ENCODE results near the gene CYP2S1. TPM values are rescaled to one million over a fixed set of nuclear protein-coding genes. Genes with fewer than 3 reads are reported as not detected.

CYP2S1 gene
- total and polyA plus RNA-seq, 9 of the 15 experiments (the other 6 are each of a cell fraction or from before 2014, with no cell fraction given): 0.07 to 1.9 (median 0.41) TPM

DNA sequence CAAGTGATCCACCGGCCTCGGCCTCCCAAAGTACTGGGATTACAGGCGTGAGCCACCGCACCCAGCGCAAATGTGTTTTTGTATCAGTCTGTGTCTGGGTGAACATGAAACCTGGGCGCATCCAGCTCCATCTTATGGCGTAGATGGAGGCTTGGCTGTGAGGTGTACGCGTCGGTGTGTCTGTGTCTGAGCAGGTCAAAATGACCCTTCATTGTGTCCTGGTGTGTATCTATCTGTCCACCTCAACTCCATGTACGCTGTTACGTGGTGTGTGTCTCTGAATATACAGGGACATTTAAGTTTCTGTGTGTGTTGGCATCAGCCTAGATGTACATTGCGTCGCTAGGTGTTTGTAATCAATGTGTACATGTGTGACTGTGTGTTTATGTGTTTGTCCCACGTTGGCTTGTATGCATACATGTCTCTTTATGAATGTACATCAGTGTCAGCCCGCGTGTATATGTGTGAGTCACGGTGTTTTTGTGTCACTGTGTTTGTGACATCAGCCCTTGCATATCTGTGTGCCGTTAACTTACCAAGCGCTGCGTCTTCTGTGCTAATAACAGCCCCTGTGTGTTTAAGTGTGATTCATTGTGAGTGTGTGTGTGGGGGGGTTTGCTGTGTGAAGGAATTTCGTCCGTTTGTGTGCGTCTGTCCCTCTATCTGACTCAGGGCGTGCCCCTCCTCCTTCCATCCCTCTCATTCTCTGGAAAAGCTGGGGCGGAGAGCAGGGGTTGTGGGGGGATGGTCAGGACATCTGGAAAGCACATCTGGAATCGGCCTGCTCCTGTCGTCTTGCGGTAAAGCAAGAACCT is 32.4 kb downstream of the CYP2S1 start (continued):
- TF ChIP-seq HINFP (tag; conservative IDR thresholded peaks at IDR 0.05; ENCODE audit: low read depth) (no peak), ZNF449 (CRISPR knock-in tag; IDR thresholded peaks at IDR 0.05) (no peak), PURB (CRISPR knock-in tag; IDR thresholded peaks at IDR 0.05; ENCODE audit: low read depth) (no peak), MEF2D (tag; conservative IDR thresholded peaks at IDR 0.05; ENCODE audit: low read depth) (no peak), ZFPM2 (CRISPR knock-in tag; IDR thresholded peaks at IDR 0.05) (no peak), ZEB2 (IDR thresholded peaks at IDR 0.05) (0 out of 2 replicates have a peak, but pooled peaks have one; percentile 35), ZBTB26 (CRISPR knock-in tag; IDR thresholded peaks at IDR 0.05) (no peak), FIP1L1 (IDR thresholded peaks at IDR 0.05; ENCODE audit: low read depth, low read length, poor library complexity, severe bottlenecking) (no peak), ZNF146 (CRISPR knock-in tag; IDR thresholded peaks at IDR 0.05; ENCODE audit: unreplicated experiment) (no peak), DNMT1 (IDR thresholded peaks at IDR 0.05) (no peak), IFI16 (CRISPR knock-in tag; IDR thresholded peaks at IDR 0.05) (no peak), NONO (IDR thresholded peaks at IDR 0.05; ENCODE audit: low read depth in 2 of 2, low read length in 1 of 2) (no peak), SETDB1 (IDR thresholded peaks at IDR 0.05; ENCODE audit: low read length) (no peak), HMBOX1 (IDR thresholded peaks at IDR 0.05) (no peak)
- TF ChIP-seq, protein P1, sequence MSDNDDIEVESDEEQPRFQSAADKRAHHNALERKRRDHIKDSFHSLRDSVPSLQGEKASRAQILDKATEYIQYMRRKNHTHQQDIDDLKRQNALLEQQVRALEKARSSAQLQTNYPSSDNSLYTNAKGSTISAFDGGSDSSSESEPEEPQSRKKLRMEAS (CRISPR knock-in tag; IDR thresholded peaks at IDR 0.05): peak; percentile 18; the same call in 1 of the 2 replicates
- TF ChIP-seq, protein P2, sequence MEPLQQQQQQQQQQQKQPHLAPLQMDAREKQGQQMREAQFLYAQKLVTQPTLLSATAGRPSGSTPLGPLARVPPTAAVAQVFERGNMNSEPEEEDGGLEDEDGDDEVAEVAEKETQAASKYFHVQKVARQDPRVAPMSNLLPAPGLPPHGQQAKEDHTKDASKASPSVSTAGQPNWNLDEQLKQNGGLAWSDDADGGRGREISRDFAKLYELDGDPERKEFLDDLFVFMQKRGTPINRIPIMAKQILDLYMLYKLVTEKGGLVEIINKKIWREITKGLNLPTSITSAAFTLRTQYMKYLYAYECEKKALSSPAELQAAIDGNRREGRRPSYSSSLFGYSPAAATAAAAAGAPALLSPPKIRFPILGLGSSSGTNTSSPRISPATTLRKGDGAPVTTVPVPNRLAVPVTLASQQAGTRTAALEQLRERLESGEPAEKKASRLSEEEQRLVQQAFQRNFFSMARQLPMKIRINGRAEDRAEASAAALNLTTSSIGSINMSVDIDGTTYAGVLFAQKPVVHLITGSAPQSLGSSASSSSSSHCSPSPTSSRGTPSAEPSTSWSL (CRISPR knock-in tag; IDR thresholded peaks at IDR 0.05; ENCODE audit: borderline replicate concordance): no peak
- TF ChIP-seq, protein P3, sequence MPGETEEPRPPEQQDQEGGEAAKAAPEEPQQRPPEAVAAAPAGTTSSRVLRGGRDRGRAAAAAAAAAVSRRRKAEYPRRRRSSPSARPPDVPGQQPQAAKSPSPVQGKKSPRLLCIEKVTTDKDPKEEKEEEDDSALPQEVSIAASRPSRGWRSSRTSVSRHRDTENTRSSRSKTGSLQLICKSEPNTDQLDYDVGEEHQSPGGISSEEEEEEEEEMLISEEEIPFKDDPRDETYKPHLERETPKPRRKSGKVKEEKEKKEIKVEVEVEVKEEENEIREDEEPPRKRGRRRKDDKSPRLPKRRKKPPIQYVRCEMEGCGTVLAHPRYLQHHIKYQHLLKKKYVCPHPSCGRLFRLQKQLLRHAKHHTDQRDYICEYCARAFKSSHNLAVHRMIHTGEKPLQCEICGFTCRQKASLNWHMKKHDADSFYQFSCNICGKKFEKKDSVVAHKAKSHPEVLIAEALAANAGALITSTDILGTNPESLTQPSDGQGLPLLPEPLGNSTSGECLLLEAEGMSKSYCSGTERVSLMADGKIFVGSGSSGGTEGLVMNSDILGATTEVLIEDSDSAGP (CRISPR knock-in tag; IDR thresholded peaks at IDR 0.05): no peak; the same call in none of the 2 replicates
